C4-2B (cell line): ENCODE measurements around the gene TMEM242.

Source experiments
- H3K27ac ChIP-seq: fragments of 450-650 bp; 2 replicates; pipeline ENCODE4 v1.5.1; 2017
- CTCF ChIP-seq: fragments of 450-650 bp; conservative IDR thresholded peaks from 2 replicates; pipeline ENCODE4 v1.5.1; 2017; ENCODE audit warnings: mild to moderate bottlenecking
- ZFX ChIP-seq: fragments of 450-650 bp; IDR thresholded peaks from 2 replicates; pipeline ENCODE4 v1.6.1; 2017

Gene TMEM242

DNA sequence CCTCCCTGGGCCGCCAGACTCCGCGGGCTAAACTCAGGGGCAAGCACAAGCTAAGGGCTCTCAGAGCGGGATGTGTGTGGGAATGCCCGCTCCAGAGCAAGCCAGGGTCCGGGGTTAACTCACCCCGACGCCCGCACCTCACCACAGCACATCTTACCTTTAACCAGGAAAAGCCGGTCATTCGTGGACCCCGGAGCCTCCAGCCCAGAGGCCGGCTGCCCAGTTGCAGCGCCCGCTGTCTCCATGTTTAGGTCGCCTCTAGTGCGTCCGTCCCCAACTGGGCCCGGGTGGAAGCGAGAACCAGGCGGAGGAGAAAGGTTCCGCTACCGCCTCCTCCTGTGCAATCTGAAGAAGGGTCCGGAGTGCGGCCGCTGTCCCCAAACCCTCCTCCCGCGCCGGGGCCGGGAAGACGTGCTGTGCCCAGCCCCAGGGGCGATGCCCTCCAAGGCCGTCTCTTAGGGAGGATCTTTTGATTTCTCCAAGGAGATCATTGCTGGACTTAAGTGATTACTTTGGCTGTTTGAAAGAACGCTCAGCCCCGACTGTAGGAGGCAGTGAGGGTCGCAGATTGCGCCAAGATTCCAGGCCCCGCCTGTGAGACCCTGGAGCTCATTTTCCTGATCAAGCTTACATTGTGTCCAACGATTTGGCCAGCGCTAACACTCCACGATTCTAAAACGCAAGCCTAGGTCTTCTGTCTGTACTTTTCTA, at the start of gene TMEM242:
TMEM242 (minus strand) TSS at position 265 of the 711 bp plus-strand sequence; CDS start at position 245, 20 bp downstream.
- peak within 1 kb of the TSS; percentile 72 for H3K27ac ChIP-seq
- no peak; the same call in 1 of the 2 replicates for TF ChIP-seq CTCF
- peak; percentile 63 for TF ChIP-seq ZFX

GRCh38 chr6:157372501-157373280, 49.4 kb upstream of the TMEM242 start:
- no peak overlapping the region for H3K27ac ChIP-seq
- TF ChIP-seq ZFX (no peak), CTCF (no peak)

- H3K27ac ChIP-seq, result no peak overlapping the region
- no peak for TF ChIP-seq ZFX
- TF ChIP-seq CTCF, result no peak
These were observed 47.4 kb upstream of the TMEM242 start for GRCh38 chr6:157370755-157371154.

GRCh38 chr6:157368359-157369049, 45.2 kb upstream of the TMEM242 start:
- no peak overlapping the region for H3K27ac ChIP-seq
- TF ChIP-seq ZFX, result no peak
- no peak for TF ChIP-seq CTCF

DNA sequence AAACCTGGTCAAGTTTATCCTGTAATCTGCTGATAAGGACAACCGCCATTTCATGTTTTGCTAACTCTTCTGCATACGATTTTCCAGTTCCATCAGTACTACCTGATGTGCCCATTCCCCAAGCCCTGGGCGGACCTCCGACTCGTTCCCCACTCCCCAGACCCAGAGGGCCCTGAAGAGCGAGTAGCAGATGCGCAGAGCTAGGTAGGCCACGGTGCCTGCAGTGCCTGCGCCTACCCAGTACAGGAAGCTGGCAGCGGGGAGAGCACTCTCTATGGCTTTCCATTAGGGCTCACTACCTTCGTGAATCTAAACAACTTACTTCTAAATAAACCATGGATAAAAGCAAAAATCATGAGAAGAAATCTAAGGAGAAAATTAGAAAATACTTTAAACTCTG, 43.3 kb upstream of the TMEM242 start:
- TF ChIP-seq CTCF (no peak), ZFX (no peak)

DNA sequence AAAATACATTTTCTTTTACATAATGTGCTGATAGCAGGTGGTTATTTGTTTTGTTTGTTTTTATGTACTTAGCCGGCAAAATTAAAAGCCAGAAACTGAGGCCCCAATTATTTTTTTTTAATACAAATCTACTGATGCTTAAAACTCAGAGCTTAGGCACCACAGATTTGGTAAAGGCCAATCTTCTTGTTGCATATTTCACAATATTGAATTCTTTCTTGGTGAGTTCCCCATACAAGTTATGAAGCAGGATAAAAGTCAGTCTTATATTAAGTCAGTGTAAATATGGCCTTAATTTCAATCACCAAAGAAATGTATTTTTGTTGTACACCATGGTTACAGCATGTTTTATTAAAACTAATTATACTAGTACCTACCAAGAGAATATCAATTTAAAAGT, 41.4 kb upstream of the TMEM242 start:
- TF ChIP-seq CTCF (no peak), ZFX (no peak)
- H3K27ac ChIP-seq, result no peak overlapping the region

More for the DNA sequence above, 43.3 kb upstream of the TMEM242 start:
- no peak overlapping the region for H3K27ac ChIP-seq

- no peak for TF ChIP-seq ZFX
- no peak for TF ChIP-seq CTCF
- no peak overlapping the region for H3K27ac ChIP-seq
These were observed 38.6 kb upstream of the TMEM242 start for GRCh38 chr6:157361886-157362285.
